HEK293 (cell line): ENCODE results near the gene SERPINE2.

Source experiments
- CTCF ChIA-PET: fragments of 350-600 bp; formaldehyde crosslinking; extraction: SDS; loops from one replicate; lab custom pipeline; 2021; ENCODE audit warnings: antibody characterized with exemption; lab: Yijun Ruan, JAX
- POLR2A ChIA-PET: fragments of 300-600 bp; formaldehyde crosslinking; extraction: SDS; loops from one replicate; lab custom pipeline; 2020; ENCODE audit warnings: antibody characterized with exemption, inconsistent platforms; lab: Yijun Ruan, JAX
- H3K27ac ChIP-seq: fragments of 200-500 bp; sonication (Bioruptor generic); 2 replicates; pipeline ENCODE4 v1.5.1; 2014; ENCODE audit warnings: low read depth, low read length, control low read depth, inconsistent platforms; ENCODE audit errors: extremely low read depth
- H3K36me3 ChIP-seq, 2 experiments: fragments of 200-500 bp in 1 of 2; sonication (Bioruptor generic) in 1 of 2; 1 replicate in 1 of 2; 2 replicates in 1 of 2; pipeline ENCODE4 v1.5.1; 2014 to 2017; ENCODE audit warnings: inconsistent platforms in 2 of 2, low read length in 2 of 2; ENCODE audit not compliant: control insufficient read depth in 2 of 2, insufficient read depth in 1 of 2
- H3K4me1 ChIP-seq: fragments of 200-500 bp; sonication (Bioruptor generic); 2 replicates; pipeline ENCODE4 v1.5.1; 2014; ENCODE audit warnings: mild to moderate bottlenecking, low read length, inconsistent platforms; ENCODE audit not compliant: control insufficient read depth, insufficient read depth
- H3K4me3 ChIP-seq: 2 replicates; pipeline ENCODE4 v1.5.1; 2011; ENCODE audit warnings: low read depth, mild to moderate bottlenecking, control low read depth, low read length, moderate library complexity
- H3K9me3 ChIP-seq: fragments of 200-500 bp; sonication (Bioruptor generic); 2 replicates; pipeline ENCODE4 v1.5.1; 2014; ENCODE audit warnings: low read depth, low read length, inconsistent platforms; ENCODE audit not compliant: control insufficient read depth, insufficient read depth
- ATF2 ChIP-seq: fragments of 450-650 bp; formaldehyde crosslinking; IDR thresholded peaks from 2 replicates; pipeline ENCODE4 v1.5.1; 2016; ENCODE audit warnings: missing biosample characterization, missing genetic modification characterization, low read depth
- EGR2 ChIP-seq: fragments of 450-650 bp; formaldehyde crosslinking; IDR thresholded peaks from 2 replicates; pipeline ENCODE4 v1.5.1; 2016; ENCODE audit warnings: low read depth, missing biosample characterization, missing genetic modification characterization
- GLIS2 ChIP-seq: fragments of 450-650 bp; formaldehyde crosslinking; IDR thresholded peaks from 2 replicates; pipeline ENCODE4 v1.5.1; 2016; ENCODE audit warnings: missing biosample characterization, missing genetic modification characterization
- HOXA7 ChIP-seq: sonication (generic); formaldehyde crosslinking; IDR thresholded peaks from 2 replicates; pipeline ENCODE4 v1.8.1; 2022; ENCODE audit warnings: missing genetic modification reagents, borderline replicate concordance
- IKZF3 ChIP-seq: fragments of 450-650 bp; IDR thresholded peaks from 2 replicates; pipeline ENCODE4 v1.5.0; 2018; ENCODE audit warnings: missing biosample characterization, mild to moderate bottlenecking, missing genetic modification characterization, moderate library complexity
- INSM2 ChIP-seq: fragments of 450-650 bp; formaldehyde crosslinking; IDR thresholded peaks from 2 replicates; pipeline ENCODE4 v1.5.1; 2016; ENCODE audit warnings: missing biosample characterization, missing genetic modification characterization
- REST ChIP-seq: fragments of 450-650 bp; formaldehyde crosslinking; IDR thresholded peaks from 2 replicates; pipeline ENCODE4 v1.5.1; 2016; ENCODE audit warnings: missing biosample characterization, missing genetic modification characterization
- ZFP41 ChIP-seq: fragments of 450-650 bp; formaldehyde crosslinking; IDR thresholded peaks from 2 replicates; pipeline ENCODE4 v1.5.1; 2016; ENCODE audit warnings: missing biosample characterization, missing genetic modification characterization, borderline replicate concordance
- ZNF133 ChIP-seq: fragments of 450-650 bp; formaldehyde crosslinking; IDR thresholded peaks from 2 replicates; pipeline ENCODE4 v1.5.1; 2016; ENCODE audit warnings: missing biosample characterization, missing genetic modification characterization
- ZNF2 ChIP-seq: fragments of 450-650 bp; formaldehyde crosslinking; IDR thresholded peaks from 2 replicates; pipeline ENCODE4 v1.5.1; 2016; ENCODE audit warnings: missing biosample characterization, missing genetic modification characterization
- ZNF341 ChIP-seq: fragments of 450-650 bp; formaldehyde crosslinking; IDR thresholded peaks from 2 replicates; pipeline ENCODE4; 2016; ENCODE audit warnings: low read depth, missing biosample characterization, missing genetic modification characterization
- ZNF362 ChIP-seq: fragments of 450-650 bp; formaldehyde crosslinking; IDR thresholded peaks from 2 replicates; pipeline ENCODE4 v1.5.1; 2016; ENCODE audit warnings: missing biosample characterization, missing genetic modification characterization
- ZNF433 ChIP-seq: fragments of 450-650 bp; formaldehyde crosslinking; IDR thresholded peaks from 2 replicates; pipeline ENCODE4 v1.5.1; 2016; ENCODE audit warnings: missing biosample characterization, missing genetic modification characterization, low read depth
- ZNF580 ChIP-seq: fragments of 450-650 bp; formaldehyde crosslinking; IDR thresholded peaks from 2 replicates; pipeline ENCODE4 v1.5.1; 2016; ENCODE audit warnings: missing biosample characterization, missing genetic modification characterization
- ZNF600 ChIP-seq: fragments of 450-650 bp; formaldehyde crosslinking; IDR thresholded peaks from 2 replicates; pipeline ENCODE4 v1.5.1; 2016; ENCODE audit warnings: missing biosample characterization, missing genetic modification characterization
- ZNF654 ChIP-seq: fragments of 450-650 bp; formaldehyde crosslinking; IDR thresholded peaks from 2 replicates; pipeline ENCODE4 v1.5.1; 2016; ENCODE audit warnings: low read depth, missing biosample characterization, missing genetic modification characterization
- ZNF701 ChIP-seq: fragments of 450-650 bp; formaldehyde crosslinking; IDR thresholded peaks from 2 replicates; pipeline ENCODE4 v1.5.1; 2016; ENCODE audit warnings: missing biosample characterization, missing genetic modification characterization
- ZSCAN30 ChIP-seq: fragments of 450-650 bp; IDR thresholded peaks from 2 replicates; pipeline ENCODE4 v1.5.1; 2018; ENCODE audit warnings: missing biosample characterization, mild to moderate bottlenecking, missing genetic modification characterization, moderate library complexity
- ZSCAN4 ChIP-seq: fragments of 450-650 bp; formaldehyde crosslinking; IDR thresholded peaks from 2 replicates; pipeline ENCODE4 v1.5.1; 2017; ENCODE audit warnings: missing biosample characterization, missing genetic modification characterization
- TF ChIP-seq, protein P1 (sequence below): fragments of 450-650 bp; formaldehyde crosslinking; IDR thresholded peaks from 2 replicates; pipeline ENCODE4 v1.5.1; 2016; ENCODE audit warnings: missing biosample characterization, missing genetic modification characterization, borderline replicate concordance

The SERPINE2 gene

DNA sequence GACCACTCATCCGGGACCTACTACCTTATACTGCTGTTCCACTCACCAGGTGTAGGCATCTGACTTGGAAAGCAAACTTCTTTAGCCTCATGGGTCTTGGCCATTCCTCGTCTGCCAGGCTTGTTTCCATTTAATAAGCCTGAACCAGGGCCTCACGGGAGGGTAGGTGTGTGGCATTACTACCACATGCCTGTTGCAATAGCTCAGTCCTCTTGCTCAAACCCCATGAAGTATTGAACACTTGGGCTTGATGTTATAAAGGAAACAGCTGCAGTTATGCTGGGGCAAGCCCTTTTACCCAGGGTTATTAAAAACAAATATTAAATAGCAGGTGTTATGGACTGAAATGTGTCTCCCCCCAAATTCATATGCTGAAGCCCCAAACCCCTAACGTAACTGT is 60.6 kb downstream of the SERPINE2 start (continued):
- TF ChIP-seq ZNF362 (tag by site-specific recombination) = no peak
- no peak for TF ChIP-seq ZFP41 (tag by site-specific recombination)
- TF ChIP-seq ZNF600 (tag by site-specific recombination) = no peak
- no peak for TF ChIP-seq ZNF580 (tag by site-specific recombination)
- TF ChIP-seq INSM2 (tag by site-specific recombination) = no peak
- no peak for TF ChIP-seq ATF2
- TF ChIP-seq ZSCAN30 (tag by site-specific recombination) = no peak
- no peak for TF ChIP-seq ZNF654 (tag by site-specific recombination)
- no peak for TF ChIP-seq ZNF133 (tag by site-specific recombination)

DNA sequence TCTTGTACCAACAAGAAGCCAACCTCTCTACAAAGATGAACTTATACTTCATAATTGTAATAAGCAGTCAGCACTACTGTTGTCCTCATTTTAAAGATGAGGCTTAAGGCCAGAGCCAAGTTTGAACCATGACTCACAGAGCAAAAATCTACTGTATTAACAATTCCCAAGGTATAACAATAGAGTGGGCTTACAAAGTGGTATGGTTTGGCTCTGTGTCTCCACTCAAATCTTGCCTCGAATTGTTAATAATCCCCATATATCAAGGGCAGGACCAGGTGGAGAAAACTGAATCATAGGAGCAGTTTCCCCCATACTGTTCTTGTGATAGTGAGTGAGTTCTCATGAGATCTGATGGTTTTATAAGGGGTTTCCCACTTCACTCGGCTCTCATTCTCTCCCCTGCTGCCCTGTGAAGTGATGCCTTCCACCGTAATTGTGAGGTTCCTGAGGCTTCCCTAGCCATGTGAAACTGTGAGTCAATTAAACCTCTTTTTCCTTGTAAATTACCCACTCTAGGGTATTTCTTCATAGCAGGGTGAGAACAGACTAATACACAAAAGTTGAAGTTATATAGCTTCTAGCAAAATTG is 62.4 kb downstream of the SERPINE2 start:
- TF ChIP-seq ZNF2 (tag by site-specific recombination) (no peak), HOXA7 (CRISPR knock-in tag) (no peak), ZSCAN4 (tag by site-specific recombination) (no peak), IKZF3 (tag by site-specific recombination) (no peak), EGR2 (no peak), ZNF701 (tag by site-specific recombination) (no peak), GLIS2 (tag by site-specific recombination) (no peak), ZNF433 (tag by site-specific recombination) (no peak)
- Histone ChIP-seq H3K9me3 (no peaks in the 10 kb centered on the region), H3K4me3 (no peak overlapping the region), H3K27ac (no peak overlapping the region), H3K4me1 (no peaks in the 10 kb centered on the region), H3K36me3 (peaks cover 7 to 43% of the 10 kb centered on the region in 2 experiments)
- ChIA-PET CTCF (interaction anchor here (0.7 to 2.5 kb wide), 3 partner anchors 12 to 221 kb away, joined by 4 to 14 read pairs (median 4); no protein-coding TSS in a partner anchor), POLR2A (no interaction called here)

DNA sequence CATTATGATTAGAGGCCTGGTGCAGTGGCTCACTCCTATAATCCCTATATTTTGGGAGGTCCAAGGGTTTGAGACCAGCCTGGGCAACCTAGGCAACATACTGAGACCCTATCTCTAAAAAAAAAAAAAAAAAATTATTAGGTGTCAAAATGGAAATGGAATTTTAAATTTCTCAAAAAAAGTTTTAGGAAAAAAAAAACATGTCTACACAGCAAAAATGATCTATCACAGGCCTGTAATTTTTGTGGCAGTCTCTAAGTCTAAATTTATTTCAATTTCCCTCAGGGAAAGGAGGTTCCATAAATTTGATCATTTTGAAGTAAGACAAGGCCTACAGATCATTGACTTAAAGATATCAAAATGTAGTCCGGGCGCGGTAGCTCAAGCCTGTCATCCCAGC is 65.5 kb downstream of the SERPINE2 start:
- CTCF ChIA-PET = interaction anchor here (0.7 to 8.7 kb wide), 3 partner anchors 20 to 312 kb away, joined by 4 to 149 read pairs (median 9); no protein-coding TSS in a partner anchor
- POLR2A ChIA-PET = no interaction called here
- no peaks in the 10 kb centered on the region for H3K4me1 ChIP-seq
- no peak for TF ChIP-seq ZNF341 (tag by site-specific recombination)
- TF ChIP-seq REST (tag by site-specific recombination) = no peak
- TF ChIP-seq, protein P1, sequence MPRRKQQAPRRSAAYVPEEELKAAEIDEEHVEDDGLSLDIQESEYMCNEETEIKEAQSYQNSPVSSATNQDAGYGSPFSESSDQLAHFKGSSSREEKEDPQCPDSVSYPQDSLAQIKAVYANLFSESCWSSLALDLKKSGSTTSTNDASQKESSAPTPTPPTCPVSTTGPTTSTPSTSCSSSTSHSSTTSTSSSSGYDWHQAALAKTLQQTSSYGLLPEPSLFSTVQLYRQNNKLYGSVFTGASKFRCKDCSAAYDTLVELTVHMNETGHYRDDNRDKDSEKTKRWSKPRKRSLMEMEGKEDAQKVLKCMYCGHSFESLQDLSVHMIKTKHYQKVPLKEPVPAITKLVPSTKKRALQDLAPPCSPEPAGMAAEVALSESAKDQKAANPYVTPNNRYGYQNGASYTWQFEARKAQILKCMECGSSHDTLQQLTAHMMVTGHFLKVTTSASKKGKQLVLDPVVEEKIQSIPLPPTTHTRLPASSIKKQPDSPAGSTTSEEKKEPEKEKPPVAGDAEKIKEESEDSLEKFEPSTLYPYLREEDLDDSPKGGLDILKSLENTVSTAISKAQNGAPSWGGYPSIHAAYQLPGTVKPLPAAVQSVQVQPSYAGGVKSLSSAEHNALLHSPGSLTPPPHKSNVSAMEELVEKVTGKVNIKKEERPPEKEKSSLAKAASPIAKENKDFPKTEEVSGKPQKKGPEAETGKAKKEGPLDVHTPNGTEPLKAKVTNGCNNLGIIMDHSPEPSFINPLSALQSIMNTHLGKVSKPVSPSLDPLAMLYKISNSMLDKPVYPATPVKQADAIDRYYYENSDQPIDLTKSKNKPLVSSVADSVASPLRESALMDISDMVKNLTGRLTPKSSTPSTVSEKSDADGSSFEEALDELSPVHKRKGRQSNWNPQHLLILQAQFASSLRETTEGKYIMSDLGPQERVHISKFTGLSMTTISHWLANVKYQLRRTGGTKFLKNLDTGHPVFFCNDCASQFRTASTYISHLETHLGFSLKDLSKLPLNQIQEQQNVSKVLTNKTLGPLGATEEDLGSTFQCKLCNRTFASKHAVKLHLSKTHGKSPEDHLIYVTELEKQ (tag by site-specific recombination) = no peak

More for the DNA sequence above, 65.5 kb downstream of the SERPINE2 start:
- Histone ChIP-seq H3K36me3 (peaks cover 5 to 17% of the 10 kb centered on the region in 2 experiments), H3K4me3 (no peak overlapping the region), H3K9me3 (no peaks in the 10 kb centered on the region), H3K27ac (no peak overlapping the region)
